ENCODE results near the gene TBC1D20. TPM values are rescaled to one million over a fixed set of nuclear protein-coding genes. Genes with fewer than 3 reads are reported as not detected.

TBC1D20 gene
- total RNA-seq, 1 experiment from 2014 or later, result 35.8 TPM

DNA sequence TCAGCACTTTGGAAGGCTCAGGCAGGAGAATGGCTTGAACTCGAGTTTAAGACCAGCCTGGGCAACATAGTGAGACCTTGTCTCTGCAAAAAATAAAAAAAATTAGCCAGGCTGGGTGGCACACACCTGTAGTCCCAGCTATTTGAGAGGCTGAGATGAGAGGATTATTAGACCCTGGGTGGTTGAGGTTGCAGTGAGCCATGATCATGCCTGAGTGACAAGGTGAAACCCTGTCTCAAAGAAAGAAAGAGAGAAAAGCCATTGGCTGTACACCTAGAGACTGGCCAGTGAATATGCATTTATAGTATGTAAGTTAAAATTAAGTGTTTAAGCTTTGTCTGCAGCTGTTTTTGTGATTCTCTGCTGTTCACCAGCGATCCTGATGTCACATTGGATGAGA is 48.2 kb downstream of the TBC1D20 start:
- BruUV-seq (replicated peaks), result no TSS peak
- DNase-seq, result no peak
- intact Hi-C loops (cut with micrococcal nuclease; ENCODE audit: unreplicated experiment), result no loop called here
- Mint-ChIP-seq H3K9me3 (ENCODE audit: unreplicated experiment) (no peaks in the 10 kb centered on the region), H3K27me3 (ENCODE audit: insufficient read depth, unreplicated experiment) (no peaks in the 10 kb centered on the region), H3K4me3 (ENCODE audit: unreplicated experiment) (no peak overlapping the region), H3K36me3 (ENCODE audit: insufficient read depth, unreplicated experiment) (peaks cover 56% of the 10 kb centered on the region), H3K4me1 (ENCODE audit: low read depth, unreplicated experiment) (peaks cover 5% of the 10 kb centered on the region), H3K27ac (ENCODE audit: unreplicated experiment) (no peak overlapping the region)
- Histone ChIP-seq H3K27me3 (replicated peaks; ENCODE audit: control insufficient read depth, insufficient read depth, low read length) (no peaks in the 10 kb centered on the region), H3K36me3 (ENCODE audit: control insufficient read depth, insufficient read depth, low read length) (peaks cover 3% of the 10 kb centered on the region; the same call in 1 of the 2 replicates), H3K9me3 (no peaks in the 10 kb centered on the region), H3K4me3 (ENCODE audit: low read depth, low read length) (no peak overlapping the region), H3K4me1 (peaks cover 6% of the 10 kb centered on the region; the same call in 1 of the 2 replicates)
- POLR2A ChIA-PET, result no interaction called here
- TF ChIP-seq, protein P1, sequence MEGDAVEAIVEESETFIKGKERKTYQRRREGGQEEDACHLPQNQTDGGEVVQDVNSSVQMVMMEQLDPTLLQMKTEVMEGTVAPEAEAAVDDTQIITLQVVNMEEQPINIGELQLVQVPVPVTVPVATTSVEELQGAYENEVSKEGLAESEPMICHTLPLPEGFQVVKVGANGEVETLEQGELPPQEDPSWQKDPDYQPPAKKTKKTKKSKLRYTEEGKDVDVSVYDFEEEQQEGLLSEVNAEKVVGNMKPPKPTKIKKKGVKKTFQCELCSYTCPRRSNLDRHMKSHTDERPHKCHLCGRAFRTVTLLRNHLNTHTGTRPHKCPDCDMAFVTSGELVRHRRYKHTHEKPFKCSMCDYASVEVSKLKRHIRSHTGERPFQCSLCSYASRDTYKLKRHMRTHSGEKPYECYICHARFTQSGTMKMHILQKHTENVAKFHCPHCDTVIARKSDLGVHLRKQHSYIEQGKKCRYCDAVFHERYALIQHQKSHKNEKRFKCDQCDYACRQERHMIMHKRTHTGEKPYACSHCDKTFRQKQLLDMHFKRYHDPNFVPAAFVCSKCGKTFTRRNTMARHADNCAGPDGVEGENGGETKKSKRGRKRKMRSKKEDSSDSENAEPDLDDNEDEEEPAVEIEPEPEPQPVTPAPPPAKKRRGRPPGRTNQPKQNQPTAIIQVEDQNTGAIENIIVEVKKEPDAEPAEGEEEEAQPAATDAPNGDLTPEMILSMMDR (IDR thresholded peaks at IDR 0.05; ENCODE audit: insufficient read depth in 1 of 2, low read depth in 1 of 2, low read length in 1 of 2, severe bottlenecking in 1 of 2, unreplicated experiment in 1 of 2), result no peak
- CTCF ChIA-PET, result no interaction called here

DNA sequence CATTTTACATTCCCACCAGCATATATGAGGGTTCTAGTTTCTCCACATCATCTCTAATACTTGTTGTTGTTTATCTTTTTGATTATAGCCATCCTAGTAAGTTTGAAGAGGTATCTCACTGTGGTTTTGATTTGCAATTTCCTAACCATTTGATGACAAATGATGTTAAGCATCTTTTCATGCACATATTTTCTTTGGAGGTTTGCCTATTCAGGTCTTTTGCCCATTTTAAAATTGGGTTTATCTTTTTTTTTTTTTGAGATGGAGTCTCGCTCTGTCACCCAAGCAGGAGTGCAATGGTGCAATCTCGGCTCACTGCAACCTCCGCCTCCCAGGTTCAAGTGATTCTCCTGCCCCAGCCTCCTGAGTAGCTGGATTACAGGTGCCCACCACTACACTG is 50.3 kb downstream of the TBC1D20 start:
- no peak overlapping the region for H3K4me3 ChIP-seq (ENCODE audit: low read depth, low read length)
- peaks cover 3% of the 10 kb centered on the region; the same call in 1 of the 2 replicates for H3K36me3 ChIP-seq (ENCODE audit: control insufficient read depth, insufficient read depth, low read length)
- CTCF ChIA-PET, result no interaction called here
- Mint-ChIP-seq H3K27me3 (ENCODE audit: insufficient read depth, unreplicated experiment) (no peaks in the 10 kb centered on the region), H3K36me3 (ENCODE audit: insufficient read depth, unreplicated experiment) (peaks cover 55% of the 10 kb centered on the region), H3K4me1 (ENCODE audit: low read depth, unreplicated experiment) (peaks cover 12% of the 10 kb centered on the region), H3K27ac (ENCODE audit: unreplicated experiment) (no peak overlapping the region), H3K4me3 (ENCODE audit: unreplicated experiment) (no peak overlapping the region), H3K9me3 (ENCODE audit: unreplicated experiment) (no peaks in the 10 kb centered on the region)
- no peak for DNase-seq
- TF ChIP-seq, protein P1 (IDR thresholded peaks at IDR 0.05; ENCODE audit: insufficient read depth in 1 of 2, low read depth in 1 of 2, low read length in 1 of 2, severe bottlenecking in 1 of 2, unreplicated experiment in 1 of 2), result no peak
- peaks cover 11% of the 10 kb centered on the region for H3K4me1 ChIP-seq
- no TSS peak for BruUV-seq (replicated peaks)
- no peaks in the 10 kb centered on the region for H3K9me3 ChIP-seq
- POLR2A ChIA-PET, result no interaction called here
- intact Hi-C loops (cut with micrococcal nuclease; ENCODE audit: unreplicated experiment), result no loop called here
- H3K27me3 ChIP-seq (replicated peaks; ENCODE audit: control insufficient read depth, insufficient read depth, low read length), result no peaks in the 10 kb centered on the region

DNA sequence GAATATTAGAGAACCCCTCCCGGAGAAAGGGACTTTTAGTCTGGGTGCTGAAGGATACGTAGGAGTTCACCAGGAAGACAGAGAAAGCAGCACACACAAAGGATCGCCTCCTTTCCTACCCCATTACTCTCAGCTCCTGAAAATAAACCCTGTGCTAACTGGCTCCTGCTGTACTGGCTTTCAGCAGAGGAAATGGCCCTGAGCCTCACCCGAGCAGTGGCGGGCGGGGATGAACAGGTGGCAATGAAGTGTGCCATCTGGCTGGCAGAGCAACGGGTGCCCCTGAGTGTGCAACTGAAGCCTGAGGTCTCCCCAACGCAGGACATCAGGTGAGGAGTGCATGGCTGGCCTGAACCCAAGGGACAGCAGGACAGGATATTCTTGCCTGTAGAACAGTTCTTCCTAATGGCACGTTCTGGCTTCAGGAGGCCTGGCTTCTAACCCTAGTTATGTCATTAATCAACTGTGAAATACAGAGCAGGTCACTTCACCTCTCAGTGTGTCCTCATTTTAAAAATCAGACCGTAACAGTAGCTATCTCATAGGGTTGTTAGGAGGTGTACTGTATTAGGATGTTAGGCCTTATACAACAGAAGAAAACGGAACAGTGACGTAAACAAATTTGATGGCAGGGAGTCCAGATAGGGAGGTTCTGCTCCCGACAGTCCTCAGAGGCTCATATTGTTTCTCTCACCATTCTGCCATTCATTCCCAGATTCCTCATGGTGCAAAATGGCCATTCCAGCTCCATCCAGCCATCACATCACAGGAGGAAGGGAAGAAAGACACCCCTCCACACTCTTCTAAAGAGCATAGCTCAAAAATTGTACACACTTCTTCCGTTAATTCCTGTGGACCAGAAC is 52.4 kb downstream of the TBC1D20 start:
- peak overlapping the region; percentile 86 for H3K27ac Mint-ChIP-seq (ENCODE audit: unreplicated experiment)
- TSS peak; percentile 33 for BruUV-seq (replicated peaks)
- intact Hi-C loops (cut with micrococcal nuclease; ENCODE audit: unreplicated experiment), result no loop called here
- H3K36me3 Mint-ChIP-seq (ENCODE audit: insufficient read depth, unreplicated experiment), result peaks cover 46% of the 10 kb centered on the region
- Histone ChIP-seq H3K27me3 (replicated peaks; ENCODE audit: control insufficient read depth, insufficient read depth, low read length) (no peaks in the 10 kb centered on the region), H3K4me3 (ENCODE audit: low read depth, low read length) (no peak overlapping the region), H3K9me3 (no peaks in the 10 kb centered on the region), H3K4me1 (peaks cover 15% of the 10 kb centered on the region), H3K36me3 (ENCODE audit: control insufficient read depth, insufficient read depth, low read length) (0 out of 2 replicates have a peak, but pooled peaks cover 3% of the 10 kb centered on the region)
- CTCF ChIA-PET, result interaction anchor here (1.1 kb wide), 1 partner anchor 56 kb away, joined by 3 read pairs; no protein-coding TSS in a partner anchor
- H3K4me1 Mint-ChIP-seq (ENCODE audit: low read depth, unreplicated experiment), result peaks cover 22% of the 10 kb centered on the region
- POLR2A ChIA-PET, result interaction anchor here (0.7 kb wide), 1 partner anchor 38 kb away, joined by 5 read pairs; no protein-coding TSS in a partner anchor
- DNase-seq, result no peak
- H3K4me3 Mint-ChIP-seq (ENCODE audit: unreplicated experiment), result peak overlapping the region; percentile 77
- TF ChIP-seq, protein P1 (IDR thresholded peaks at IDR 0.05; ENCODE audit: insufficient read depth in 1 of 2, low read depth in 1 of 2, low read length in 1 of 2, severe bottlenecking in 1 of 2, unreplicated experiment in 1 of 2), result no peak
- no peaks in the 10 kb centered on the region for H3K27me3 Mint-ChIP-seq (ENCODE audit: insufficient read depth, unreplicated experiment)
- H3K9me3 Mint-ChIP-seq (ENCODE audit: unreplicated experiment), result no peaks in the 10 kb centered on the region

Data from Caco-2 (cell line).